NOMO-1 (cell line): Measurements from ENCODE around the gene NPAS2.

ENCODE experiments used
- DNase-seq, 2 experiments: peaks; one replicate each; lab custom pipeline; 2025; ENCODE audit not compliant: unreplicated experiment in 2 of 2; lab: John Stamatoyannopoulos, UW

The NPAS2 gene

GRCh38 chr2:100793982-100794381, 26.0 kb upstream of the NPAS2 start:
- DNase-seq, result no peak

DNA sequence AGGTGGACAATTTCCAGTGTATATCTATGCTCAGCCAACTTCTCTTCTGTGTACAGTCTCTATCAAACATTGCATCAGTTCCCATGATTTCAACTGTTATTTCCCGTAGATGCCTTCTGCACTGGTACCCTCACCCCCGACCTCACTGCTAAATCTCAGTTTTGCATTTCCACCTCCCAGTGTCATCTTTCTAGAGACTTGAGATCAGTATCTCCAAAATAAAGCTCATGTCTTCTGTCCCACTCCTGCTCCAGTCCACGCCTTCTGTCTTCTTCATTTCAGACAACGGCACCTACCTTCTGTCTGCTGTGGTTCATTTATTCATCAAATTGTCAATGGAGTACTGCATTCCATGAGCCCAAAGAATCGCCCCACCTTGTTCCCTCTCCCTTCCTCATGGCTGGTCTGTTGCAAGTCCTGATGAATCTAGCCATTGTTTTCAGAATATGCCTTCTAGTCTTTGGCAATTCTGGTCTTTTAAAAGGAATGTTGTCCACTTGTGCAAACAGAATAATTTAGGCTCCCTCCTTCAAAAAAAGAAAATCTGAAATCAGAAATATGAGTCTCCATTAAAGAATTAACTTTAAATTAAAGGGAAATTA, 23.3 kb upstream of the NPAS2 start:
- no peak for DNase-seq

DNA sequence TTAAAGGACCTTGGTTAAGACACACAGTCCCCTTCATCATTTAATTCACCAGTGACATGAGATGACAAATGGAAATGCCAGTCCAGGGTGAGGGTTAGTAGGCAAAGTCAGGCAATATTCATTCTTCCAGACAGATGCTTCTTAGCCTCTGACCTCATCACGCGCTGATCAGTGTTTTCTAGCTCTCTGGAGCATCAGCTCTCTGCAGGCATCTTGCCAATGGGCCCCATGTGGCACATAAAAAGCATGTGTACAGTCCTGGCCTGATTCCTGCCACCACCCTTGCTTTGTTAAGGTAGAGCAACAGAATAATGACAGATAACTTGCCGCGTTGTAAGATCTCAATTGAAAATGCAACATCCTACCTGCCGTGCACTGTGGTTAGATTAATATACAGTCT, 20.3 kb upstream of the NPAS2 start:
- no peak for DNase-seq

- DNase-seq, result no peak
Measured at GRCh38 chr2:100800915-100801314, 19.0 kb upstream of the NPAS2 start.

DNA sequence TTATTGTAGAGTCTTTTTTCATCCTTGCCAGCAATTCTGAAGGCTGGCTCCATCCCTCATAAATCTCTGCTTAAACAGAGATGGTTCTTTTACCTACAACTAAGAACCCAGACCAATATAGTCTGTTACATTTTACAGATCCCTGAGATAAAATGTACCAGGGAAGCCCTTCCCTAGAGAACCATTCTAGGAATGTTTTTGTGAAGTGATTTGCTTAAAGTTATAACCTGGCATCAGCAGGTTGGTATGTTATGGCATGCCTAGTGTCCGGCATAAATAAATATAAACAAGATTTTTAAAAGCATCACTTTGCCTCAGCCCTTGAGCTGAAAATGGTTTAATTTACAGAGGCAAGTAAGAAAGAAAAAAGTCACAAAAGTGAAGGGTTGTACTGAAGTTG, 18.5 kb upstream of the NPAS2 start:
- DNase-seq, result no peak

DNA sequence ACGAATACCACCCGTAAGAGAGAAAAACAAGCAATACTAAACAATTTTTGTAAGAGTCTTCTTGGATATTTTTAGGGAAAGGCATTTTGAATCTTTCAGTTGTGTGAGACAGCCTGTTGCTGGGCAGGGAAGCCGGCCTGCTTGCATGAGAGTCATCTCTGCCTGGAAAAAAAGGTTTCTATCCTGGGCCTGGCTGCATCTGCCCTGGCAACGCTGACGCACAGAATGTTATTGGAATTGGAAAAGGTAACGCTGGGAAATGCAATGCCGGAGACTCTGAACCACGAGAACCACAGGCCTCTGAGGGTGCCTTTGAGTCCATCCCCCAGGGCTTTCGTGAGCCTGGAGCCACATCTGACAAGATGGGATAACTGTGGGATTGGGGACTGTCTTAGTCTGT, 17.9 kb upstream of the NPAS2 start:
- DNase-seq, result no peak

GRCh38 chr2:100803334-100803733, 16.6 kb upstream of the NPAS2 start:
- no peak for DNase-seq

GRCh38 chr2:100806550-100806949, 13.4 kb upstream of the NPAS2 start:
- no peak for DNase-seq

DNA sequence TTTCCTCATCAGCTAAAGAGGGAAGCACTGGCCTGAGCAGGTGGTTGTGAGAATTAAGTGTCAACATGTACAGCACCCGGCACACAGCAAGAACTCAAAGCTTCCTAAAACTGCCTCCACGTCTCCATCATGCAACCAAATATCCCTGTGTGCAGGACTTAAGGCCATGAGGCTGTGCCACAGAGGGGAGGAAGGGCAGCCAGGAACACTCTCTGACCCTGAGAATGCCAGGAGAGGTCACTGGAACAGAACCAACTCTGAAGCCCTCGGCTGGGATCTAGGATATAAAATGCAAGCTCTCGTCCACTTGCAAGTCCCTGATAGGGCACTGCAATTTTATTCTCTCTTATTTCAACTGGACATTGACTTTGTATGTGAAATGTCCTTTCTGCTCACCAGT, 12.2 kb upstream of the NPAS2 start:
- DNase-seq, result no peak

DNA sequence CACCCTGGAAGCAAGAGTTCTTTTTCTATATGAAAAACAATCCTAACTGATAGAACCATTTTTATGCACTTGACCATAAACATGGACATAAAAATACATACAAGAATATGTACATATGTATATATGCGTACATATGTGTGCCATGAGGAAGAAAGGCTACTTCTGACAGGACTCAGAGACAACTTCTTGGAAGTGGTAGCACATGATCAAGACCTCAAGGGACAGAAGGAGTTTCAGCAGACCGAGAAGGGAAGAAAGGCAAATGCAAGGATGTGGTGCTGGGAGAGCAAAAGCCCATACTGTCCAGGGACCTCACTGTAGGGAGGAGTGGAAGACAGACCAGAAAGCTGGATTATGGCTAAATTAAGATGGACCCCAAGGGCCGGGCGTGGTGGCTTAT, 11.4 kb upstream of the NPAS2 start:
- no peak for DNase-seq

GRCh38 chr2:100809506-100809905, 10.4 kb upstream of the NPAS2 start:
- DNase-seq, result no peak

GRCh38 chr2:100810603-100811145, 9.3 kb upstream of the NPAS2 start:
- no peak for DNase-seq

DNA sequence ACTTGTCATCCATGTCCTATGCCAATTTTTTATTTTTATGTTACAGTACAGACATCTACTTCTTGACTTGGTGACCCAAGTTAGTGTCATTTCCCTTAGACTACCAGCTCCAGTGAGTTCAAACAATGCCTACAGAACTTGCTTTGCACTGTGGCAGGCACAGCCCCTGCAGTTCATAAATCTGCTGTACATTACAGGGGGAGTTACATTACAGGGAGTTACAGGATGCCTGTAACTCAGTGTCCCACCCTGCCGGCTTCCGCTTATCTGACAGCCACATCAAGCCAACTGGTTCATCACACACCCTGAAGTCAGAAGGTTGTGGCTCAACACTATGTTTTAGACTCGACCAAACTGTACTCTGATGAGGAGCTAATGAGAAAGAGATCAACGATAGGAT, 7.8 kb upstream of the NPAS2 start:
- no peak for DNase-seq

- no peak for DNase-seq
Measured at GRCh38 chr2:100812573-100812972, 7.4 kb upstream of the NPAS2 start.

DNA sequence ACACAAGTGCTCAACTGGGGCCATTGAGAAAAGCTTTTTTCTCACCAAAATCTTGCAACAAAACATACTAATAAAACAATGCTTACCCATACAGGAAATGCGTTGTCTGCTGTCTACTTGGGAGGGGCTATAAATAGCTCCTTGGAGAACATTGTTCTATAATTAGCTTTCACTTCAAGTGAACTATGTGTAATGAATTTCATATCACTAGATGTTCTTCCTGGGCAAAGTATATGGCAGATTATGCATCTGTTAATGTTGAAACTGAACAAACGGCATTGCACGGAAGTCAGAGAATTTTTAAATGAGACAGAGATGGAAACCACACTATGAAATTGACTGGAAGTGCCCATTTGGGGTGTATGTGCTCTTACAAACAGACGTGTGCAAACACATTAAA, 6.4 kb upstream of the NPAS2 start:
- no peak for DNase-seq

DNA sequence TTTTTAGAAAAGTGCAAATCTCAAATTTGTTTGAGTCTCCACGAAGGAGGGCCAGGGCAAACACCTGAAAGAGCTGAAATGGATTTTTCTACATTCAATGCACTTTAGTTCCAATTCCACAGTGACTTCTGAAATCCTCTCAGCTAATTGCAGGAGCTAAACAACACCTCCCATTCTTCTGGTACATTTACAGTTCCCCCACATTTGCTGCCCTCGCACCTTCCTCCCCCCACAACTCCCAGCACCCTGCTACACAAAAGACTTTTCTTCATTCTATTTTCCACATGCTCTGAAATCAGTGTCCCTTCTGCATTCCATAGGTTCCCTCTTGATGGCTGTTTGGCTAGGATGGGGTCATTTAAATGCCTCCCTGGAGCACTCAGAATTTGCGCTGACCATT, 5.9 kb upstream of the NPAS2 start:
- no peak for DNase-seq

DNA sequence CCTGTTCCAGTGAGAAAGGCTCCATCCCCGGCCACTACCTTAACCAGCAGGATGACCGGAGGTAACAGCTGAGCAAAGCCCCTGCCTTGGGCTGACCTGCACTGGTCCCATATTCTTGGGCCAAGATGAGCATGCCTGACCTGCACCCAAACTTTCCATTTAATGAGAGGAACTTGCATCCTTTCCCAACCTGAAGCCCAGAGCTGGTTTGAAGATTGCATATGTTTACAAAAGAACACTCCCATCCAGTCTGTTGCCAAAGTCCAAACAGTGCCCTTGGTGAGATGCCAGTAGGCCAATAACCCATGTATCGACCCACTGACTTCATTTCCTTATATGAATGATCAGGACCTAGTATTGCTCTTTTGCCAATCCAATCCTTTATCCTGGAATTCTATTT, 5.5 kb upstream of the NPAS2 start:
- no peak for DNase-seq

DNA sequence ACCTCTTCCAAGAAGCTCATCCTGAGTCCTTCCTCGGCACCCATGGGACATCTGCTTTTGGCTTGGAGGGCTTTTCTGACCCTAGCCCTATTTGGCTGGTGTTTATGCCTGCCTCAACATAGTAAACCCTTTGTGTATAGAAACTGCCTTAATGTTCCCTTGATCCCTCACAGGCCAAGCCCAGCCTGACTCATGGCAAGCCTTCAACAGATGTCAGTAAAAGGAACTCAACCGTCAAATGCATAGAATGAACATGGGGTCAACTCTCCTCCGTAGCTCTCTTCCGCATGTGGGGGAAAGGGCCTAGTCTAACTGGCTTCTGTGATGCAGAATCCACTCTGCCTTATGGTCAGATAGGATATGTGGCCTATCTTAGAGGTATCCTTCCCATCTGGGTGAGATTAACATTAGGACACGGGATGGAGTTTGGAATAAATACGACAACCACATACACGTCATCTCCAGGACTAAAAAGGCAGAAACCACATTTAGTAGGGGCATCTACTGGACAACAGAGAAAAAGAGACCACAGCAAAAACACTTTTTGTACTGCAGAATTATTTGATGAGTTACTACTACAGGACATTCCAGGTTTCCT, 2.5 kb upstream of the NPAS2 start:
- no peak for DNase-seq

DNA sequence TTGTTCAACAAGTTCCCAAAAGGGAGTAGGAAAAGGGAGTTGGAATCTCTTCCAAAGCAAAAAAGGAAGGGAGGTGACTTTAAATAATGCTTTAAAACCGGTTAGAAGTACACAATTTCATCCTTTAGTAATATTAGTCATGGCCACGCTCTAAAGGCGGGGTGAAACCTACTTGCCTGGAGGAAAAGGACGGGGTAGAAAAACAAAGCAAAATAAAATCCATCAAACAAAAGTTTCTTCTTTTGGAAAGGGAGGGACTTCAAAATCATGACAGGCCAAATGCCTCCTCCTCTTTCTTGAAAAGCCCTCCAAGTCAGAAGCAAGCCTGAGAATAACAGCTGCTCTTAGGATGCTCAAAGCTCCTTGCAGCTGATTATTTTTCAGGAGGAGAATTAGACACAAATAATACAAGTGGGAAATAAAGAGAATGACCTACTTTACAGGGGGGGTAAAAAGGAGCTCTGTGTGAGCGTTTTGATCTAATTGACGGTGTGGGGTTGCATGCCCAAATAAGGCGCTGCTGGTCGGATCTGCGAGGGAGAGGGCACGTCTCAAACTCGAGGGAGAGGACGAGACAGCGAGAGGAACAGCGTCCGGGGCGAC, 1.8 kb upstream of the NPAS2 start:
- no peak for DNase-seq

- no peak for DNase-seq
Measured at GRCh38 chr2:100818606-100819369, 1.2 kb upstream of the NPAS2 start.

- DNase-seq, result no peak
Measured at GRCh38 chr2:100820273-100820522, 259 bp downstream of the NPAS2 start.
